HG03045 (cell line): ENCODE measurements around the gene APLN.

Experiments used
- ATAC-seq: cut with Tn5 transposase; IDR thresholded peaks from one replicate; pipeline ENCODE4 v1.9.1; 2021; ENCODE audit warnings: mild to moderate bottlenecking, moderate library complexity; ENCODE audit not compliant: unreplicated experiment

The APLN gene

GRCh38 chrX:129663171-129663570, 8.4 kb upstream of the APLN start:
- ATAC-seq = no peak

GRCh38 chrX:129661369-129661768, 6.6 kb upstream of the APLN start:
- no peak for ATAC-seq

GRCh38 chrX:129659861-129660260, 5.1 kb upstream of the APLN start:
- ATAC-seq = no peak

- no peak for ATAC-seq
Measured at GRCh38 chrX:129659141-129659540, 4.4 kb upstream of the APLN start.

GRCh38 chrX:129658429-129658828, 3.7 kb upstream of the APLN start:
- ATAC-seq = no peak

GRCh38 chrX:129655547-129656249, 942 bp upstream of the APLN start:
- ATAC-seq = no peak

- ATAC-seq = no peak
Measured at GRCh38 chrX:129653971-129654651, 645 bp downstream of the APLN start.

GRCh38 chrX:129653181-129653970, 1.4 kb downstream of the APLN start:
- no peak for ATAC-seq

- no peak for ATAC-seq
Measured at GRCh38 chrX:129652565-129653169, 2.1 kb downstream of the APLN start.

- ATAC-seq = no peak
Measured at GRCh38 chrX:129651756-129652564, 2.8 kb downstream of the APLN start.

- ATAC-seq = no peak
Measured at GRCh38 chrX:129650821-129651510, 3.8 kb downstream of the APLN start.

- no peak for ATAC-seq
Measured at GRCh38 chrX:129650183-129650689, 4.5 kb downstream of the APLN start.

- no peak for ATAC-seq
Measured at GRCh38 chrX:129649268-129650182, 5.2 kb downstream of the APLN start.

- no peak for ATAC-seq
Measured at GRCh38 chrX:129648514-129649267, 6.1 kb downstream of the APLN start.

- ATAC-seq = no peak
Measured at GRCh38 chrX:129647418-129648410, 7.0 kb downstream of the APLN start.

GRCh38 chrX:129646566-129647417, 8.0 kb downstream of the APLN start:
- no peak for ATAC-seq
